NCI-H69 (cell line): ENCODE measurements around the gene GARRE1.
"Not testable (repeated sequence)": the region's sequence is repeated elsewhere in the genome, so short reads cannot be mapped to it uniquely, and the experiment has no call there.

Source experiments
- DNase-seq: peaks from one replicate; lab custom pipeline; 2025; lab: John Stamatoyannopoulos, UW

The GARRE1 gene

GRCh38 chr19:34254046-34254697, at the start of gene GARRE1:
GARRE1 (plus strand) TSS chr19:34254554; CDS start chr19:34300474, 45,920 bp downstream.
- DNase-seq = peak; percentile 95

- not testable (repeated sequence) for DNase-seq
These were observed 49.0 kb upstream of the GARRE1 start for GRCh38 chr19:34205324-34205723.

GRCh38 chr19:34208291-34208884, 46.0 kb upstream of the GARRE1 start:
- DNase-seq = no peak

- no peak for DNase-seq
These were observed 44.6 kb upstream of the GARRE1 start for GRCh38 chr19:34209726-34210125.

- DNase-seq = no peak
These were observed 41.1 kb upstream of the GARRE1 start for GRCh38 chr19:34213283-34213682.

GRCh38 chr19:34214040-34214439, 40.3 kb upstream of the GARRE1 start:
- DNase-seq = peak; percentile 24

GRCh38 chr19:34215006-34215665, 39.2 kb upstream of the GARRE1 start:
- DNase-seq = peak; percentile 13

- DNase-seq = no peak
These were observed 38.7 kb upstream of the GARRE1 start for GRCh38 chr19:34215666-34216038.

GRCh38 chr19:34216745-34217219, 37.6 kb upstream of the GARRE1 start:
- DNase-seq = not testable (repeated sequence)

GRCh38 chr19:34217952-34218817, 36.2 kb upstream of the GARRE1 start:
- peak; percentile 96 for DNase-seq

- peak; percentile 73 for DNase-seq
These were observed 35.6 kb upstream of the GARRE1 start for GRCh38 chr19:34218818-34219164.

GRCh38 chr19:34220472-34221063, 33.8 kb upstream of the GARRE1 start:
- DNase-seq = peak; percentile 82

- no peak for DNase-seq
These were observed 32.0 kb upstream of the GARRE1 start for GRCh38 chr19:34222386-34222785.

- no peak for DNase-seq
These were observed 29.2 kb upstream of the GARRE1 start for GRCh38 chr19:34224996-34225658.

GRCh38 chr19:34225659-34226015, 28.7 kb upstream of the GARRE1 start:
- no peak for DNase-seq

- DNase-seq = no peak
These were observed 28.3 kb upstream of the GARRE1 start for GRCh38 chr19:34226036-34226435.

GRCh38 chr19:34228347-34228746, 26.0 kb upstream of the GARRE1 start:
- DNase-seq = no peak

- no peak for DNase-seq
These were observed 25.6 kb upstream of the GARRE1 start for GRCh38 chr19:34228762-34229161.

- DNase-seq = no peak
These were observed 24.6 kb upstream of the GARRE1 start for GRCh38 chr19:34229721-34230120.

- no peak for DNase-seq
These were observed 23.5 kb upstream of the GARRE1 start for GRCh38 chr19:34230820-34231219.

GRCh38 chr19:34231439-34231838, 22.9 kb upstream of the GARRE1 start:
- no peak for DNase-seq
